ENCODE results near the gene COL20A1. TPM values are rescaled to one million over a fixed set of nuclear protein-coding genes. Genes with fewer than 3 reads are reported as not detected.

Gene COL20A1
- total RNA-seq, 6 experiments from 2014 or later, result 0.02 TPM; not detected in 5

- no peak for TF ChIP-seq CTCF (IDR thresholded peaks at IDR 0.05)
- peak; percentile 79 for DNase-seq
- Mint-ChIP-seq H3K9me3 (no peaks in the 10 kb centered on the region), H3K27me3 (ENCODE audit: insufficient read depth) (peaks cover 3% of the 10 kb centered on the region), H3K36me3 (ENCODE audit: low read depth) (peaks cover 11% of the 10 kb centered on the region), H3K4me1 (ENCODE audit: low read depth) (peaks cover 34% of the 10 kb centered on the region), H3K27ac (peak within 1 kb of the TSS; percentile 86), H3K4me3 (peak within 1 kb of the TSS; percentile 92)
These were observed 20.6 kb upstream of the COL20A1 start, which contains the start of gene ARFGAP1 for GRCh38 chr20:63272105-63273058. Gene ARFGAP1, plus strand, starts transcription at chr20:63272813. Its CDS starts 2,768 bp downstream, at chr20:63275581.

- Mint-ChIP-seq H3K4me3 (peak overlapping the region; percentile 92), H3K9me3 (no peaks in the 10 kb centered on the region), H3K27ac (peak overlapping the region; percentile 86), H3K36me3 (ENCODE audit: low read depth) (peaks cover 11% of the 10 kb centered on the region), H3K4me1 (ENCODE audit: low read depth) (peaks cover 28% of the 10 kb centered on the region), H3K27me3 (ENCODE audit: insufficient read depth) (peaks cover 3% of the 10 kb centered on the region; the same call in 1 of the 2 replicates)
- TF ChIP-seq CTCF (IDR thresholded peaks at IDR 0.05), result no peak
- DNase-seq, result no peak
These were observed 19.9 kb upstream of the COL20A1 start for GRCh38 chr20:63273059-63273579.

GRCh38 chr20:63273635-63274380 is 19.2 kb upstream of the COL20A1 start:
- no peak for TF ChIP-seq CTCF (IDR thresholded peaks at IDR 0.05)
- Mint-ChIP-seq H3K27ac (peak overlapping the region; percentile 86), H3K36me3 (ENCODE audit: low read depth) (peaks cover 11% of the 10 kb centered on the region), H3K9me3 (no peaks in the 10 kb centered on the region), H3K4me1 (ENCODE audit: low read depth) (peaks cover 28% of the 10 kb centered on the region), H3K4me3 (peak overlapping the region; percentile 92), H3K27me3 (ENCODE audit: insufficient read depth) (peaks cover 3% of the 10 kb centered on the region; the same call in 1 of the 2 replicates)
- DNase-seq, result peak; percentile 76

GRCh38 chr20:63274381-63275228 is 18.4 kb upstream of the COL20A1 start:
- DNase-seq, result no peak
- peaks cover 3% of the 10 kb centered on the region; the same call in 1 of the 2 replicates for H3K27me3 Mint-ChIP-seq (ENCODE audit: insufficient read depth)
- H3K9me3 Mint-ChIP-seq, result no peaks in the 10 kb centered on the region
- H3K36me3 Mint-ChIP-seq (ENCODE audit: low read depth), result peaks cover 10% of the 10 kb centered on the region
- H3K4me1 Mint-ChIP-seq (ENCODE audit: low read depth), result peaks cover 28% of the 10 kb centered on the region
- peak overlapping the region; percentile 92 for H3K4me3 Mint-ChIP-seq
- no peak for TF ChIP-seq CTCF (IDR thresholded peaks at IDR 0.05)
- H3K27ac Mint-ChIP-seq, result peak overlapping the region; percentile 29
